NB4 (cell line): ENCODE measurements around the gene PTPN4.
A peak's percentile ranks its signal among the peaks of the same experiment; 100 is the strongest.

Source experiments
- DNase-seq: peaks from one replicate; pipeline ENCODE4 v3.0.0; 2010; ENCODE audit warnings: low read depth
- H3K4me3 ChIP-seq: one replicate; pipeline ENCODE4 v1.5.1; 2011; ENCODE audit warnings: mild to moderate bottlenecking, low read depth, low read length, moderate library complexity
- CTCF ChIP-seq: IDR thresholded peaks from one replicate; pipeline ENCODE4 v1.5.1; 2012; ENCODE audit warnings: low read depth, low read length
- MYC ChIP-seq: IDR thresholded peaks from 2 replicates; pipeline ENCODE4 v1.6.1; 2011; ENCODE audit warnings: low read depth, low read length
- POLR2A ChIP-seq: IDR thresholded peaks from 2 replicates; pipeline ENCODE4 v1.6.1; 2011; ENCODE audit warnings: mild to moderate bottlenecking; ENCODE audit not compliant: insufficient read length; ENCODE audit errors: extremely low read depth
- TF ChIP-seq, protein P1 (sequence below): IDR thresholded peaks from 2 replicates; pipeline ENCODE4 v1.6.1; 2011; ENCODE audit warnings: low read depth, low read length

PTPN4 gene

DNA sequence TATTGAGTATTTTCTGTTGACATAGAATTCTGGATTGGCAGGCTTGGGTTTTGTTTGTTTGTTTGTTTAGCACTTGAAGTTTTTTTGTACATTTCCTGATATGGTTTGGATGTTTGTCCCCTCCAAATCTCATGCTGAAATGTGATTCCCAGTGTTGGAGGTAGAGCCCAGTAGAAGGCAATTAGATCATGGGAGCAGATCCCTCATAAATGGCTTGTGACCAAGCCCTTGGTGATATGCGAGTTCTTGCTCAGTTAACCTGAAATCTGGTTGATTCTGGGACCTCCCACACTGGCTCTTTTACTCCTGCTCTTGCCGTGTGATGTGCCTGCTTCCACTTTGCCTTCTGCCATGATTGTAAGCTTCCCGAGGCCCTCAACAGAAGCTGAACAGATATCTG, 98.0 kb downstream of the PTPN4 start:
- no peak for DNase-seq
- TF ChIP-seq CTCF (no peak), POLR2A (no peak), MYC (no peak)
- TF ChIP-seq, protein P1, sequence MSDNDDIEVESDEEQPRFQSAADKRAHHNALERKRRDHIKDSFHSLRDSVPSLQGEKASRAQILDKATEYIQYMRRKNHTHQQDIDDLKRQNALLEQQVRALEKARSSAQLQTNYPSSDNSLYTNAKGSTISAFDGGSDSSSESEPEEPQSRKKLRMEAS = no peak
- no peak overlapping the region for H3K4me3 ChIP-seq

DNA sequence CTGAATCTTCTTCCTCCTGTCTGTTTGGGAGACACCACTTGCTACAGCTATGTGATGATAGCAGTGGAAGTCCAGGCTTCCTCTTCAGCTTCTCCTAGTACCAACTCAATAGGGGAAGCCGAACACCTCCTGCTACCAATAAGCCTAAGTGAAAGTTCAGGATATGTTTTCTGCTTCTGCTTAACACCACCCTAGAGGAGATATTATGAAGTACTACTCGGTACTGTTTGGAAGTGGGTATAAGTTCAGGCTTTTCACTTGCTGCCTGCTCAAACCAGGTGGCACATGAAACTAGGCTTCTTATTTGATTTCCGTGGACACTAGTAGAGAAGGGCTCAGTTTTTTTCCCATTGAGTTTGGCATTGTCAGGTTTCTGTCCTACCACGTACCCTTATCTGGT, 99.8 kb downstream of the PTPN4 start:
- H3K4me3 ChIP-seq = no peak overlapping the region
- DNase-seq = peak; percentile 15
- no peak for TF ChIP-seq CTCF
- TF ChIP-seq, protein P1 = no peak
- no peak for TF ChIP-seq POLR2A
- no peak for TF ChIP-seq MYC

- no peak for TF ChIP-seq POLR2A
- no peak for TF ChIP-seq MYC
- no peak for TF ChIP-seq CTCF
- TF ChIP-seq, protein P1 = no peak
- H3K4me3 ChIP-seq = no peak overlapping the region
- DNase-seq = peak; percentile 45
These were observed 101.2 kb downstream of the PTPN4 start for GRCh38 chr2:119860924-119861323.

- H3K4me3 ChIP-seq = no peak overlapping the region
- no peak for DNase-seq
- TF ChIP-seq MYC = no peak
- no peak for TF ChIP-seq CTCF
- TF ChIP-seq, protein P1 = no peak
- TF ChIP-seq POLR2A = no peak
These were observed 102.6 kb downstream of the PTPN4 start for GRCh38 chr2:119862127-119862889.

DNA sequence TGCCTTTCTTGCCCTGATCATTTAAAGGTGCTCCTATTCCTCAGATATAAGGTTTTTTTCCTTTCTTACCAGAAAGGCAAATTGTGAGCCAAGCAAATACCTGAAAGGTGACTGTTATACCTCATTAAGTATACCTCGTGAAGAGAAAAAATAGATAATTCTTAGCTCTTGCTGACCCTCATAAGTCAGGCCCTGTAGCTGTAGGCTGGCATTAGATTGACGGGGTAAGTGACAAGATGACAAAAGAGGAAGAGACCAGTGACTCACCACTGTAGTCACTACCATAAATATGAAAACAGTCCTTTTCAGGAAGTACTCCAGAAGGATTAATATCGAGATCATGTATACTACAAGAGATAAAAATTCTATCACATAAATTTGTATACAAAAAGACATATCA, 104.6 kb downstream of the PTPN4 start:
- TF ChIP-seq MYC (no peak), CTCF (no peak), POLR2A (no peak)
- TF ChIP-seq, protein P1 = no peak
- peak; percentile 85 for DNase-seq
- H3K4me3 ChIP-seq = no peak overlapping the region
